Activated naive CD8-positive, alpha-beta T cell (primary cell): ENCODE data around the gene PKN2.
A peak's percentile ranks its signal among the peaks of the same experiment; 100 is the strongest.

Source experiments
- H3K27ac Mint-ChIP-seq: one replicate; pipeline ENCODE4 v1.8.0; 2021; ENCODE audit warnings: mixed read lengths
- H3K27me3 Mint-ChIP-seq: one replicate; pipeline ENCODE4 v1.8.0; 2021; ENCODE audit warnings: mixed read lengths
- H3K36me3 Mint-ChIP-seq: one replicate; pipeline ENCODE4 v1.8.0; 2021; ENCODE audit warnings: mixed read lengths
- H3K4me1 Mint-ChIP-seq: one replicate; pipeline ENCODE4 v1.8.0; 2021; ENCODE audit warnings: low read depth, mixed read lengths
- H3K4me3 Mint-ChIP-seq: one replicate; pipeline ENCODE4 v1.8.0; 2021; ENCODE audit warnings: mild to moderate bottlenecking, mixed read lengths
- H3K9me3 Mint-ChIP-seq: one replicate; pipeline ENCODE4 v1.8.0; 2021; ENCODE audit warnings: low read depth, mixed read lengths

The PKN2 gene

DNA sequence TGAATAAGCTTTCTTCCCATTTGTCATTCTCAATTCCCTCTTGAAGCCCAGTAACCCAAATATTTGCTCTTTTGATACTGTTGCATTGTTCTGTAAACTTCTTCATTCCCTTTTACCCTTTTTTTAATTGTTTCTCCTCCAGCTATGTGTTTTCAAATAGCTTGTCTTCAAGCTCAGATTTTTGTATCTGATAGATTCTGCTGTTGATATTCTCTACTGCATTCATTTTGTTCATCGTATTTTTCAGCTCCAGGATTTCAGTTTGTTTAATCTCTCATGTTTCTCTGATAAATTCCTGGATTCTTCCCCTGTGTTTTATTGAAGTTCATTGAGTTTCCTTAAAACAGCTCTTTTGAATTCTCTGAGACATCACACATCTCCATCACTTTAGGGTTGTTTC is 51.8 kb downstream of the PKN2 start:
- Mint-ChIP-seq H3K27me3 (no peaks in the 10 kb centered on the region), H3K4me3 (no peak overlapping the region), H3K27ac (no peak overlapping the region), H3K36me3 (peaks cover 43% of the 10 kb centered on the region), H3K4me1 (peaks cover 35% of the 10 kb centered on the region), H3K9me3 (peaks cover 21% of the 10 kb centered on the region)

DNA sequence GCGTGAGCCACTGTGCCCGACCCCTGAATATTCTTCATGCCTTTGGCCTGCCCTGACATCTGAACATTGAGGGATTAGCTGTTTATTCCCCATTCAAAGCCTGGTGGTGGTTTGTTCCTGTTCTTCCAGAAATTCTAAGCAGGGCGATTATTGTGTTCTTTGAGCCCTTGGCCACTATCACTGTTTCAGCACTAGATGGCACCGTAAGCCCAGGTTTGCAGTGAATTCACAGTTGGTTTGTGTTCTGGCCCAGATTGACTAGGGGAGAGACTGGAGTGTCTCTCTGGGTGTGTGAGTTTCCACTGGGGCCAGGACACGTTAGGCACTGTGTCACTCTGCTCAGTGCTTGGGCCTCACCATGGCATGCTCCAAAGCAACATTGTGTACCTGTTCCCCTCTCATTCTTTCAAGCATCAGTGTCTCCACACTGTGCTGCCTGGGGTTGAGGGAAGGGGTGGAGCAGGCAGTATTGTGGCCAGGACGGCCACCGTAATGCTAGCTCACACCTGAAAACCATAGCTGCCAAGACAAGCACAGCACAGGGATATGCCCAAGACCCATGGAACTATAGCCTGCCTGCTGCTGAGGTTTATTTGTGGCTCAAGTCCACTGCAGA is 52.7 kb downstream of the PKN2 start:
- no peak overlapping the region for H3K27ac Mint-ChIP-seq

DNA sequence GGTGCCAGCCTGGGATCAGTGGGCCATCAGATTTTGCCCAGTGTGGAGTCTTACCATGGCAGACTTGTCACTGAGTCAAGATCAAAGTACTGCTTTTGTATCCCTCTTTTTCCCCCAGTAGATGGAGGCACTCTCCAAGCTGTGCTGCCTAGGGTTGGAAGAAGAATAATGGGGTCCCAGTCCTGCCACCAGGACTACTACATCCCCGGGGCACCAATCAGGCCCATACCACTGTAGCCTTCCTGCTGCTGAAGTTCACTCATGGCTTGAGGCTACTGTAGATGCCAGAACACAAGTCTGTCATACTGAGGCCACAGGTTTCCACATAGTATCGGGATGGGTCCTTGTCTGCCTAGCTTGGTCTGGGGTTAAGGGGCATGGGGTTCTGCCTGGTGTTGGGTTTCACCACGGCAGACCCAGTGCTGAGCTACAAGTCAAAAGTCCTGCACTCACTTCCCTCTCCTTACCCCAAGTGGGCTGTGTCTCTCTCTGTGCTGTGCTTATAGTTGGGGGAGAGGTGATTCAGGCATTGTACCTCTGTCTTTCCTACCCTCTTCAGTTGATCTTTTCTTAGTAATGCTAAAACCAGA is 53.4 kb downstream of the PKN2 start:
- Mint-ChIP-seq H3K36me3 (peaks cover 41% of the 10 kb centered on the region), H3K4me3 (no peak overlapping the region), H3K27ac (no peak overlapping the region), H3K4me1 (peaks cover 24% of the 10 kb centered on the region), H3K27me3 (no peaks in the 10 kb centered on the region), H3K9me3 (peaks cover 21% of the 10 kb centered on the region)

More for the DNA sequence above, 52.7 kb downstream of the PKN2 start:
- H3K9me3 Mint-ChIP-seq, result peaks cover 21% of the 10 kb centered on the region
- H3K36me3 Mint-ChIP-seq, result peaks cover 42% of the 10 kb centered on the region
- no peaks in the 10 kb centered on the region for H3K27me3 Mint-ChIP-seq
- H3K4me3 Mint-ChIP-seq, result no peak overlapping the region
- peaks cover 27% of the 10 kb centered on the region for H3K4me1 Mint-ChIP-seq

DNA sequence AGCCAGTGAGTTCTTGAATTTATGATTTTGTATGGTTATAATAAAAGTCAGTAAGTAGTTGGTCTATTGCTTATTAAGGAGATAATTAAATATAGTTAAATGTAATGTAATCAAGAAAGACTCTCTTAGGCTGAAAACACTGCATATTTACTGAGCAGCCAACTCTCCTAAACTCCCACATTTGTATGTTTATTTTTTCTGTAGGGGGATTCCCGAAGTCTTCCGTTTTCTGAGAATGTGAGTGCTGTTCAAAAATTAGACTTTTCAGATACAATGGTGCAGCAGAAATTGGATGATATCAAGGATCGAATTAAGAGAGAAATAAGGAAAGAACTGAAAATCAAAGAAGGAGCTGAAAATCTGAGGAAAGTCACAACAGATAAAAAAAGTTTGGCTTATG is 56.7 kb downstream of the PKN2 start:
- H3K9me3 Mint-ChIP-seq, result peaks cover 4% of the 10 kb centered on the region
- H3K4me3 Mint-ChIP-seq, result no peak overlapping the region
- peaks cover 26% of the 10 kb centered on the region for H3K4me1 Mint-ChIP-seq
- no peak overlapping the region for H3K27ac Mint-ChIP-seq
- no peaks in the 10 kb centered on the region for H3K27me3 Mint-ChIP-seq
- H3K36me3 Mint-ChIP-seq, result peaks cover 31% of the 10 kb centered on the region

DNA sequence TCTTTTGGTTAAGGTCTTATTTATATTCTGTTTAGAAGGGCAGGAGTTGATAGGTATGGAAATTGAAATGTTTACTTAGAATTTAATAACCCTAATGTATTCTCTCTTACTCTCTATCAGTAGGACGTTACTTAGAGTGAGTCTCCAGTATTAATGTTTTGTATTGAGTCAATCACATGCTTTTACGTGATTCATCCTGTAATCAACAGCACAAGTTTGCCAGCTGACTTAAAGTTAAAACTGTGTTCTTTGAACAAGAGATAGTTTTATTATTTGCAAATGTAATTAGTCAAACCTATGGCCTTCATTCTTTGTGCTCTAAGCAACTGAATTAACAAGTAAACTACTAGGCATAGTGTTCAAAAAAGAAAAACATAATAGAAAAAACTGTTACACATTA is 57.3 kb downstream of the PKN2 start:
- H3K9me3 Mint-ChIP-seq, result no peaks in the 10 kb centered on the region
- H3K27ac Mint-ChIP-seq, result no peak overlapping the region
- H3K27me3 Mint-ChIP-seq, result no peaks in the 10 kb centered on the region
- peaks cover 30% of the 10 kb centered on the region for H3K36me3 Mint-ChIP-seq
- no peak overlapping the region for H3K4me3 Mint-ChIP-seq
- peaks cover 26% of the 10 kb centered on the region for H3K4me1 Mint-ChIP-seq

DNA sequence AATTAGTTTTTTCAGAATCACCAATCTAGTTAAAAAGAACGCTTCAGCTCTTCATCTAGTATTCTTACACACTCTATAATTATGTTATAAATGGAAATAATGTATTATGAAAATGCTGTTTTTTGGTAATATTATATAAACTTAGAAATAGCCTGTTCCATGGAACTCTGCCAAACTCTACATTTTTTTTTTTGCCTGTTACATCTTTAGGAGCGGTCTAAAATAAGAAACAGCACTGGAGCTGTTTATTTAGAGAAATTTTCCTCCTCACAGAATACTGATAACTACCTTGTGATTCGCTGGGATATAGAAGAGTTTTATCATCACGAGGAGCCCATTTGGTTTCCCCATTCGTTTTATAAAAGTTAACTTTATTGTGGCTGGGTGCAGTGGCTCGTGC is 58.5 kb downstream of the PKN2 start:
- peaks cover 32% of the 10 kb centered on the region for H3K36me3 Mint-ChIP-seq
- H3K27ac Mint-ChIP-seq, result no peak overlapping the region
- H3K27me3 Mint-ChIP-seq, result no peaks in the 10 kb centered on the region
- H3K4me3 Mint-ChIP-seq, result no peak overlapping the region
- peaks cover 24% of the 10 kb centered on the region for H3K4me1 Mint-ChIP-seq
- H3K9me3 Mint-ChIP-seq, result no peaks in the 10 kb centered on the region

DNA sequence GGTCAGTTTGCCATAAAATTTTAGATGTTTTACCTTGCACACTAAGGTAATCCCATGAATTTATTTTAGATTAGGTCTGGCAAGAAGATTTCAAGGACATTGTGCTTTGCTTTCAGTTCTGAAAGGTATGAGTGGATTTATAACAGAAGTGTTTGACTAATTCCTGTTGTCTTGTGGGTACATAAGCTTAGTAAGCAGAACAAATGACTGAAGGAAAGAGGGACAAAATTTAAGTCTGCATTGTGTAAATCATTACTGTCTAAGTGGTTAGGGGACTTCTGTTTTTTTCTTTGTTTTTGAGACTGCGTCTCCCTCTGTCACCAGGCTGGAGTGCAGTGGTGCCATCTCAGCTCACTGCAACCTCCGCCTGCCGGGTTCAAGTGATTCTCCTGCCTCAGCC is 60.1 kb downstream of the PKN2 start:
- H3K9me3 Mint-ChIP-seq, result no peaks in the 10 kb centered on the region
- peaks cover 9% of the 10 kb centered on the region for H3K4me1 Mint-ChIP-seq
- H3K36me3 Mint-ChIP-seq, result peaks cover 27% of the 10 kb centered on the region
- no peak overlapping the region for H3K27ac Mint-ChIP-seq
- H3K27me3 Mint-ChIP-seq, result no peaks in the 10 kb centered on the region
- no peak overlapping the region for H3K4me3 Mint-ChIP-seq

DNA sequence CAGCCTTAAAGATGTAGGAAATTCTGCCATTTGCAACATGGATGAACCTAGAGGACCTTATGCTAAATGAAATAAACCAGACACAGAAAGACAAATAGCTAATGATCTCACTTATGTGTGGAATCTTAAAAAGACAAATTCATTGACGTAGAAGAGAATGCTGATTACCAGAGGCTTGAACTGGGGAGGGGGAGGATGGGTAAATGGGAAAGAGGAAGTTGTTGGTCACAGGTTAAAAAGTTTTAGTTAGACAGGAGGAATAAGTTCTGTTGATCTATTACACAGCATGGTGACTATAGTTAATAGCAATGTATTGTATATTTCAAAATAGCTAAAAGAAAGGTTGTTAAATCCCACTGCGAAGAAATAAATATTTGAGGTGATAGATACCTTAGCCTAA is 62.8 kb downstream of the PKN2 start:
- H3K4me1 Mint-ChIP-seq, result peaks cover 11% of the 10 kb centered on the region
- H3K27me3 Mint-ChIP-seq, result no peaks in the 10 kb centered on the region
- H3K9me3 Mint-ChIP-seq, result no peaks in the 10 kb centered on the region
- H3K4me3 Mint-ChIP-seq, result no peak overlapping the region
- no peak overlapping the region for H3K27ac Mint-ChIP-seq
- H3K36me3 Mint-ChIP-seq, result peaks cover 23% of the 10 kb centered on the region

DNA sequence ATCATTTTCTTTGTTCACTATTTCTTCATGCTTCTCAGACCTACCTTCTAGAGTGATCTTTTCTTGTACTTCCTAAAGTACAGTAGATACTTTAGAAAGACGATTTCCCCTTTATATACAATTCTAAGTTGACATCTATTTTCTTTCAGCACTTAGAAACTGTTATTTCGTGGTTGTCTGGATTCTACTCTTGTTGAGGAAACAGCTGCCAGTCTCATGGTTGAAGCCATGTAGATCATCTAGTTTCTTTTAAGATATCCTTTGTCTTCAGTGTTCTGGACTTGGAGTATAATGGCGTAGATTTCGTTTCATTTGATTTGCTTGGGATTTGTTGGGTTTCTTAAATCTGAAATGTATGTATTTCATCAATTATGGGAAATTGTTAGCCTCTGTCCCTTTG is 67.6 kb downstream of the PKN2 start:
- Mint-ChIP-seq H3K27me3 (no peaks in the 10 kb centered on the region), H3K4me3 (no peak overlapping the region), H3K9me3 (no peaks in the 10 kb centered on the region), H3K36me3 (peaks cover 15% of the 10 kb centered on the region), H3K4me1 (peaks cover 8% of the 10 kb centered on the region), H3K27ac (no peak overlapping the region)

DNA sequence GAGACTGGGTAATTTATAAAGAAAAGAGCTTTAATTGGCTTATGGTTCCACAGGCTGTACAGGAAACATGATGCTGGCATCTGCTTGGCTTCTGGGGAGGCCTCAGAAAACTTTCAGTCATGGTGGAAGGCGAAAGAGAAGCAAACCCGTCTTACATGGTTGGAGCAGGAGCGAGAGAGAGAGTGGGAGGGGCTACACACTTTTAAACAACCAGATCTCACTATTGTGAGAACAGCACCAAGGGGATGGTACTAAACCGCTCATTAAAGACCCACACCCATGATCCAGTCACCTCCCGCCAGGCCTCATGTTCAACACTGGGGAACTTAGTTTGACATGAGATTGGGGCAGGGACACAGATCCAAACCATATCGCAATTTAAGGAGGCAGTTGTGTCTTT is 69.4 kb downstream of the PKN2 start:
- peaks cover 13% of the 10 kb centered on the region for H3K36me3 Mint-ChIP-seq
- H3K27me3 Mint-ChIP-seq, result no peaks in the 10 kb centered on the region
- H3K4me3 Mint-ChIP-seq, result no peak overlapping the region
- H3K9me3 Mint-ChIP-seq, result no peaks in the 10 kb centered on the region
- peaks cover 8% of the 10 kb centered on the region for H3K4me1 Mint-ChIP-seq
- no peak overlapping the region for H3K27ac Mint-ChIP-seq

DNA sequence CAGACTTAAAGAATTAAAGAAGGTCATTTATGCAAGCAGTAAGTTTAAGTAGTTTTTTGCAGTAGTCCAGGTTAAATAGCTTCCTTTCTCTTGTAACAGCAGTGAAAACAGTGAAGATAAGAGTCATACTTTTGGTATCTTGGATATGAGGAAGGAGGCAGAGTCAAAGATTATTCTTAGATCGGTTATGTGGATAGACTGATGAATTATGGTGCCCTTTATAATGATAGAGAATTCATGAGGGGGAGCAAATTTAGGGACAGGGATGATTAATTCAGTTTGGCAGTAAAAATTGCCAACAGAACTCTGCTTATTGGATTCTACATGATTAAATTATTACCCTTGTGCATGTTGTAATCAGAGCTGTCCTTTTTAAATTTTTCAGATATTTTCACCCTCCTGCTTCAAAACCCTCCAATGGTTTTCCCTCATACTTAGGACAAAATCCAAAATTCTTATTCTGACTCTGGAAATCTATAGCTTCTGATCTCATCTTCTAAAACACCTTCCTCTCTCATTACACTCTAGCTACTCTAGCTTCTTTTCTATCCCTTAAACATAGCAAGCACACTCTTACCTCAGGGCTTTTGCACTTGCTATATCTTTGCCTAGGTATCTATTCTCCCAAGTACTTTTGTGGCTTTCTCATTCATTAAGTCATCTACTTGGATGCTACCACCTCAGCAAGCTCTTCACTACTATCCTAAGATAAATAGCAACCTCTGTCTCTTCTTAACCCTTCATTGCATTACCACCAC is 79.8 kb downstream of the PKN2 start:
- Mint-ChIP-seq H3K9me3 (no peaks in the 10 kb centered on the region), H3K27me3 (no peaks in the 10 kb centered on the region), H3K4me1 (peaks cover 11% of the 10 kb centered on the region), H3K36me3 (peaks cover 22% of the 10 kb centered on the region), H3K27ac (no peak overlapping the region), H3K4me3 (no peak overlapping the region)

DNA sequence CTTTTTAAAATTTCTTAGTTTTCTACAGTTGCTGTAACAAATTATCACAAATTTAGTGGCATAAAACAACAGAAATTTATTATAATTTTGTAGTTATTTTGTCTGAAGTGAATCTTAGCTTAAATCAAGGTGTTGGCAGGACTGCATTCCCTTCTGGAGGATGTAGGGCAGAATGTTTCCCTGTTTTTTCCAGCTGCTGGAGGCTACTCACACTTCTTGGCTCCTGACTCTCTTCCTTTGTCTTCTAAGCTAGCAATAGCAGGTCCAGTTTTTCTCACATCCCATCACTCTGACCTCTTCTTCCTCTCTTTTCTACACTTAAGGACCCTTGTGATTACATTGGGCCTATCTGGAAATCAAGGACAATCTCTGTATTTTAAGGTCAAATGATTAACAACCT is 84.1 kb downstream of the PKN2 start:
- H3K36me3 Mint-ChIP-seq, result peaks cover 17% of the 10 kb centered on the region
- H3K27me3 Mint-ChIP-seq, result no peaks in the 10 kb centered on the region
- H3K4me1 Mint-ChIP-seq, result peaks cover 9% of the 10 kb centered on the region
- no peak overlapping the region for H3K4me3 Mint-ChIP-seq
- H3K9me3 Mint-ChIP-seq, result no peaks in the 10 kb centered on the region
- peak overlapping the region; percentile 7 for H3K27ac Mint-ChIP-seq

DNA sequence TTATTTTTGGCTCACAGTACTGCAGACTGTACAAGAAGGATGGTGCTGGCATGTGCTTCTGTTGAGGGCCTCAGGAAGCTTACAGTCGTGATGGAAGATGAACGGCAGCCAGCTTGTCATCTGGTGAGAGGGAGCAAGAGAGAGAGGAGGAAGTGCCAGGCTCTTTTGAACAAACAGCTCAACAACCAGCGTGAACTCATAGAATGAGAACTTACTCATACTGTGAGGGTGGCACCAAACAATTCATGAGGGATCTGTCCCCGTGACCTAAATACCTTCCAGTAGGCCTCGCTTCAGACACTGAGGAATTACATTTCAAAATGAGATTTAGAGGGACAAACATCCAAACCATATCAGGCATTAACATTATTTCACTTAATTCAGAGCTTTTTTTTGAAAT is 84.7 kb downstream of the PKN2 start:
- peaks cover 11% of the 10 kb centered on the region for H3K4me1 Mint-ChIP-seq
- peaks cover 19% of the 10 kb centered on the region for H3K36me3 Mint-ChIP-seq
- no peaks in the 10 kb centered on the region for H3K27me3 Mint-ChIP-seq
- peak overlapping the region; percentile 10 for H3K27ac Mint-ChIP-seq
- H3K9me3 Mint-ChIP-seq, result no peaks in the 10 kb centered on the region
- no peak overlapping the region for H3K4me3 Mint-ChIP-seq

DNA sequence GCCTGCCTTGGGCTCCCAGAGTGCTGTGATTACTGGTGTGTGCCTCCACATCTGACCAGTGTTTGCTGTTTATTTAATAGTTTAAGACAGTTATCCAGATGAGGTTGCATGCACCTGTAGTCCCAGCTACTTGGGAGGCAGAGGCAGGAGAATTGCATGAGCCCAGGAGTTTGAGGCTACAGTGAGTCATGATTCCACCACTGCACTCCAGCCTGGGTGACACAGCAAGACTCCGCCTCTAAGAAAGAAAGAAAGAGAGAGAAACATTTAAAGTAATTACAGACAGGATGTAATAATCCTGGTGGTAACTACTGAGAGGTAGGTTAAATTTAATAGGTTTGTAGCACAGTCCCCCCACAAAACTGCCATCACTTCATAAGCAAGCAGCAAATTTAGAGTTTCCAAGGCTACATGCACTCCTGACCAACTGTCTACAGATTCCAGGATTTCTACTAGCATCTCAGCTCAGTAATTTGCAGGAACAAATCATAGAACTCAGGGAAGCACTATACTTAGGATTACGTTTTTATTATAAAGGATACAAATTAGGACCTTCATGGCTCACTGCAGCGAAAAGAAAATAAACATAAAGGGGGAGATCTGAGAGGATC is 89.6 kb downstream of the PKN2 start:
- H3K4me1 Mint-ChIP-seq, result peaks cover 17% of the 10 kb centered on the region
- H3K27me3 Mint-ChIP-seq, result no peaks in the 10 kb centered on the region
- no peaks in the 10 kb centered on the region for H3K9me3 Mint-ChIP-seq
- peaks cover 28% of the 10 kb centered on the region for H3K36me3 Mint-ChIP-seq
- H3K27ac Mint-ChIP-seq, result peak overlapping the region; percentile 41
- no peak overlapping the region for H3K4me3 Mint-ChIP-seq

DNA sequence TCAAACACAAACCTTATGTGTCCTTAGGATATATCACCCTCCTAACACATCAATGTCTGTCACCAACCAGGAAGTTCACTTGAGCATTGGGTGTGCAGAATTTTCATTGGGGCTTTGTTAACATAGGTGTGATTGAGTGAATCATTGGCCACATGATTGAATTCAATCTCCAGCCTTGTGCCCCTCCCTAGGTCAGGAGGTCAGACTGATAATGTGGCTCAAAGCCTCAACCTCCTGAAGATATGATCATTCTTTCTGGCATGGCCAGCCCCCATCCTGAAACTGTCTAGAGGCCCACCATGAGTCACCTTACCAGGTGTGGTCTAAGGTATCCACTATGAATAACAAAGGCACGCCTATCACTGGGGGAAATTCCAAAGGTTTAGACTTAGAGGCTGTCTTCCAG is 90.1 kb downstream of the PKN2 start:
- H3K27me3 Mint-ChIP-seq, result no peaks in the 10 kb centered on the region
- peak overlapping the region; percentile 41 for H3K27ac Mint-ChIP-seq

More for the DNA sequence above, 90.1 kb downstream of the PKN2 start:
- H3K4me3 Mint-ChIP-seq, result peak overlapping the region; percentile 13
- H3K36me3 Mint-ChIP-seq, result peaks cover 27% of the 10 kb centered on the region
- H3K9me3 Mint-ChIP-seq, result no peaks in the 10 kb centered on the region
- peaks cover 17% of the 10 kb centered on the region for H3K4me1 Mint-ChIP-seq
